ENCODE results near the gene NFASC.

- no peak for TF ChIP-seq CTCF (conservative IDR thresholded peaks at IDR 0.05; ENCODE audit: low read depth, low read length)
- no peak for TF ChIP-seq EZH2 (IDR thresholded peaks at IDR 0.05; ENCODE audit: low read length, unreplicated experiment)
- no peak for TF ChIP-seq EZH2phosphoT487 (IDR thresholded peaks at IDR 0.05; ENCODE audit: borderline replicate concordance, low read length)
Observed at GRCh38 chr1:204947747-204948146, 77.1 kb downstream of the NFASC start.
